B cell (primary cell): ENCODE results near the gene COQ10A. TPM values are rescaled to one million over a fixed set of nuclear protein-coding genes. Genes with fewer than 3 reads are reported as not detected.

Source experiments
- ATAC-seq: fragments of 200-7000 bp; cut with Tn5 transposase; one replicate; pipeline ENCODE4 v1.10.0; 2021; ENCODE audit warnings: low read depth, mild to moderate bottlenecking, moderate number of reproducible peaks, moderate library complexity
- CTCF ChIA-PET: fragments of 350-600 bp; sonication (Branson Sonifier 250); formaldehyde crosslinking; loops from one replicate; lab custom pipeline; 2021; ENCODE audit warnings: antibody characterized with exemption, inconsistent platforms; lab: Charles Lee
- POLR2A ChIA-PET: fragments of 350-600 bp; sonication (Branson Sonifier 250); formaldehyde crosslinking; loops from one replicate; lab custom pipeline; 2021; ENCODE audit warnings: antibody characterized with exemption; lab: Charles Lee
- DNase-seq: peaks from one replicate; pipeline ENCODE4 v3.0.0; 2013
- H2AFZ ChIP-seq: 2 replicates; pipeline ENCODE4 v1.6.1; 2012; ENCODE audit warnings: mild to moderate bottlenecking, low read depth, low read length; ENCODE audit not compliant: insufficient read depth, poor library complexity, severe bottlenecking
- H3K27ac ChIP-seq, 2 donors: 1 replicate in 1 of 2; 2 replicates in 1 of 2; pipeline ENCODE4 v1.5.1; 2012 to 2013; ENCODE audit warnings: low read length in 2 of 2, mild to moderate bottlenecking in 2 of 2, moderate library complexity in 1 of 2
- H3K27me3 ChIP-seq, 4 experiments: fragments of 200-600 bp in 1 of 4; sonication (generic) in 1 of 4; replicated peaks in 1 of 4; 1 replicate in 2 of 4; 2 replicates in 2 of 4; pipeline versions ENCODE4 v1.6.1 to v1.7.0; 2013 to 2016; ENCODE audit warnings: low read length in 3 of 4, mild to moderate bottlenecking in 2 of 4, mixed read lengths in 1 of 4, moderate library complexity in 1 of 4; ENCODE audit not compliant: insufficient read depth in 4 of 4, control insufficient read depth in 3 of 4; ENCODE audit errors: control extremely low read depth in 1 of 4
- H3K36me3 ChIP-seq, 2 experiments: replicated peaks in 1 of 2; 1 replicate in 1 of 2; 2 replicates in 1 of 2; pipeline versions ENCODE4 v1.6.1 to v1.7.1; 2013; ENCODE audit warnings: low read length in 1 of 2; ENCODE audit not compliant: insufficient read depth in 2 of 2, control insufficient read depth in 1 of 2; ENCODE audit errors: control extremely low read depth in 1 of 2, extremely low read depth in 1 of 2
- H3K4me1 ChIP-seq, 2 donors: fragments of 200-600 bp in 1 of 2; sonication (generic) in 1 of 2; 1 replicate in 1 of 2; 2 replicates in 1 of 2; pipeline versions ENCODE4 v1.5.1 to v1.6.1; 2013 to 2017; ENCODE audit warnings: low read length in 2 of 2; ENCODE audit not compliant: control insufficient read depth in 2 of 2, insufficient read depth in 2 of 2
- H3K4me2 ChIP-seq: replicated peaks from 2 replicates; pipeline ENCODE3; 2012; ENCODE audit warnings: mild to moderate bottlenecking, low read depth, low read length; ENCODE audit not compliant: poor library complexity, severe bottlenecking
- H3K4me3 ChIP-seq, 5 experiments: fragments of 200-600 bp in 1 of 5; sonication (generic) in 1 of 5; 1 replicate in 3 of 5; 2 replicates in 2 of 5; pipeline versions ENCODE4 v1.5.1 to v1.7.0; 2011 to 2016; ENCODE audit warnings: low read length in 4 of 5, mild to moderate bottlenecking in 4 of 5, low read depth in 2 of 5, control low read depth in 1 of 5, moderate library complexity in 1 of 5; ENCODE audit not compliant: insufficient read depth in 1 of 5; ENCODE audit errors: control extremely low read depth in 1 of 5, extremely low read depth in 1 of 5
- H3K79me2 ChIP-seq: fragments of 200-600 bp; sonication (generic); one replicate; pipeline ENCODE4 v1.6.0; 2016; ENCODE audit warnings: low read length; ENCODE audit not compliant: control insufficient read depth, insufficient read depth
- H3K9ac ChIP-seq: fragments of 200-600 bp; sonication (generic); 2 replicates; pipeline ENCODE4 v1.6.1; 2017; ENCODE audit warnings: mild to moderate bottlenecking, low read length, moderate library complexity
- H3K9me3 ChIP-seq, 3 donors: one replicate each; pipeline versions ENCODE4 v1.6.1 to v1.7.1; 2013; ENCODE audit warnings: low read length in 2 of 3; ENCODE audit not compliant: control insufficient read depth in 2 of 3, insufficient read depth in 1 of 3; ENCODE audit errors: control extremely low read depth in 1 of 3
- H4K20me1 ChIP-seq: 2 replicates; pipeline ENCODE4 v1.6.0; 2012; ENCODE audit warnings: mild to moderate bottlenecking, low read length; ENCODE audit not compliant: insufficient read depth, control insufficient read depth, poor library complexity, severe bottlenecking
- H3K27ac Mint-ChIP-seq: one replicate; pipeline ENCODE4 v1.8.0; 2021; ENCODE audit warnings: mixed read lengths
- H3K27me3 Mint-ChIP-seq: one replicate; pipeline ENCODE4 v1.8.0; 2021; ENCODE audit warnings: mixed read lengths
- H3K4me1 Mint-ChIP-seq: one replicate; pipeline ENCODE4 v1.8.0; 2021; ENCODE audit warnings: mixed read lengths
- H3K4me3 Mint-ChIP-seq: one replicate; pipeline ENCODE4 v1.8.0; 2021; ENCODE audit warnings: mixed read lengths
- H3K9me3 Mint-ChIP-seq: one replicate; pipeline ENCODE4 v1.8.0; 2022; ENCODE audit warnings: mixed read lengths; ENCODE audit not compliant: insufficient read depth
- CTCF ChIP-seq: fragments of 200-600 bp; IDR thresholded peaks from one replicate; pipeline ENCODE4 v1.8.0; 2022; ENCODE audit warnings: antibody characterized with exemption, mild to moderate bottlenecking
- EZH2 ChIP-seq: IDR thresholded peaks from 2 replicates; pipeline ENCODE4 v1.6.1; 2012; ENCODE audit warnings: borderline replicate concordance, low read depth, mild to moderate bottlenecking, moderate library complexity, low read length; ENCODE audit not compliant: insufficient read depth, poor library complexity, severe bottlenecking
- WGBS: methylation state at CpG from one replicate; pipeline ENCODE4 v1.1.5; 2013; ENCODE audit warnings: missing lambda C conversion rate; ENCODE audit not compliant: insufficient coverage; 5-methylcytosine and 5-hydroxymethylcytosine counted together
- intact Hi-C: fragments of 100-400 bp; cut with micrococcal nuclease; formaldehyde crosslinking; loops from one replicate; pipeline ENCODE4 v1.10.0; 2022
- polyA plus RNA-seq: library from polyadenylated mRNA; depleted of rRNA; stranded (reverse); fragments of >200 nt; gene quantifications from 2 replicates; pipeline ENCODE4 v1.2.3, GENCODE V29; 2012
- total RNA-seq, 2 donors: library from RNA; stranded (reverse); fragments of 120-200 nt in 1 of 2; gene quantifications; 1 replicate in 1 of 2; 2 replicates in 1 of 2; pipeline versions ENCODE4 v1.2.3 to v1.2.4, GENCODE V29; 2013 to 2022

Gene COQ10A
- total and polyA plus RNA-seq, 2 donors (not counting 1 experiment from before 2014, with no cell fraction given), result 73.5 to 73.6 TPM

- peaks cover 54% of the 10 kb centered on the region for H3K79me2 ChIP-seq
- POLR2A ChIA-PET, result interaction anchor here (0.6 kb wide), 1 partner anchor 395 kb away, joined by 6 read pairs; no protein-coding TSS in a partner anchor
- no CpG with 5 or more reads among the region's 4 CpGs for WGBS
Observed at GRCh38 chr12:56286044-56286830, 19.5 kb downstream of the COQ10A start.

More at GRCh38 chr12:56286044-56286830, 19.5 kb downstream of the COQ10A start:
- DNase-seq, result no peak
- H4K20me1 ChIP-seq, result peaks cover 8% of the 10 kb centered on the region
- ATAC-seq, result no peak
- Mint-ChIP-seq H3K27ac (no peak overlapping the region), H3K4me1 (peaks cover 10% of the 10 kb centered on the region), H3K4me3 (no peak overlapping the region), H3K9me3 (no peaks in the 10 kb centered on the region), H3K27me3 (no peaks in the 10 kb centered on the region)
- TF ChIP-seq EZH2, result no peak
- TF ChIP-seq CTCF, result no peak
- CTCF ChIA-PET, result interaction anchor here (1.2 to 1.7 kb wide), 3 partner anchors 12 to 178 kb away, joined by 4 to 8 read pairs (median 4); no protein-coding TSS in a partner anchor
- no peak overlapping the region for H3K27ac ChIP-seq
- intact Hi-C loops, result no loop called here
- no peak overlapping the region for H3K9ac ChIP-seq
- no peak overlapping the region for H3K4me3 ChIP-seq
- H3K4me1 ChIP-seq, result peaks cover 0 to 5% of the 10 kb centered on the region in 2 donors
- no peaks in the 10 kb centered on the region for H3K27me3 ChIP-seq
- H3K36me3 ChIP-seq, result peaks cover 9 to 61% of the 10 kb centered on the region in 2 experiments
- H2AFZ ChIP-seq, result no peak overlapping the region
- no peaks in the 10 kb centered on the region for H3K9me3 ChIP-seq
- H3K4me2 ChIP-seq, result no peak overlapping the region
